WTC11 (cell line): ENCODE results near the gene UCK1. TPM values are rescaled to one million over a fixed set of nuclear protein-coding genes. Genes with fewer than 3 reads are reported as not detected.

Source experiments
- ATAC-seq: fragments of 200-7000 bp; cut with Tn5 transposase; 2 replicates; pipeline ENCODE4 v1.10.0; 2021; ENCODE audit warnings: mild to moderate bottlenecking, moderate library complexity
- CTCF ChIA-PET: fragments of 300-600 bp; sonication (Branson Sonifier 250); formaldehyde crosslinking; loops from one replicate; lab custom pipeline; 2021; ENCODE audit warnings: antibody characterized with exemption; lab: Charles Lee
- POLR2A ChIA-PET: fragments of 350-600 bp; sonication (Branson Sonifier 250); formaldehyde crosslinking; loops from one replicate; lab custom pipeline; 2021; ENCODE audit warnings: antibody characterized with exemption; lab: Charles Lee
- DNase-seq: peaks from one replicate; pipeline ENCODE4 v3.0.0; 2021; ENCODE audit warnings: low spot score
- H3K27ac Mint-ChIP-seq: 2 replicates; pipeline ENCODE4 v1.8.0; 2021; ENCODE audit warnings: mixed read lengths
- H3K27me3 Mint-ChIP-seq: 2 replicates; pipeline ENCODE4 v1.8.0; 2021; ENCODE audit warnings: low read depth, mild to moderate bottlenecking, moderate library complexity, mixed read lengths
- H3K36me3 Mint-ChIP-seq: 2 replicates; pipeline ENCODE4 v1.8.0; 2021; ENCODE audit warnings: mixed read lengths
- H3K4me1 Mint-ChIP-seq: 2 replicates; pipeline ENCODE4 v1.8.0; 2022; ENCODE audit warnings: mixed read lengths
- H3K4me3 Mint-ChIP-seq: 2 replicates; pipeline ENCODE4 v1.8.0; 2021; ENCODE audit warnings: mild to moderate bottlenecking, moderate library complexity, mixed read lengths
- H3K9me3 Mint-ChIP-seq: 2 replicates; pipeline ENCODE4 v1.8.0; 2021; ENCODE audit warnings: mixed read lengths
- ATF1 ChIP-seq: sonication (generic); formaldehyde crosslinking; IDR thresholded peaks from 2 replicates; pipeline ENCODE4 v1.8.1; 2023; ENCODE audit warnings: mild to moderate bottlenecking, moderate library complexity, missing genetic modification reagents
- ATF6 ChIP-seq: sonication (generic); formaldehyde crosslinking; IDR thresholded peaks from 2 replicates; pipeline ENCODE4 v1.8.1; 2023; ENCODE audit warnings: mild to moderate bottlenecking, missing genetic modification reagents
- CREB1 ChIP-seq: sonication (generic); formaldehyde crosslinking; IDR thresholded peaks from 2 replicates; pipeline ENCODE4 v1.8.0; 2023; ENCODE audit warnings: mild to moderate bottlenecking, missing genetic modification reagents
- CREM ChIP-seq: sonication (generic); formaldehyde crosslinking; IDR thresholded peaks from 2 replicates; pipeline ENCODE4 v1.8.1; 2022; ENCODE audit warnings: mild to moderate bottlenecking, missing genetic modification reagents, moderate library complexity
- ELF4 ChIP-seq: sonication (generic); formaldehyde crosslinking; IDR thresholded peaks from 2 replicates; pipeline ENCODE4 v1.8.1; 2022; ENCODE audit warnings: low read depth, mild to moderate bottlenecking, moderate library complexity, missing genetic modification reagents
- ESRRA ChIP-seq: sonication (generic); formaldehyde crosslinking; IDR thresholded peaks from 2 replicates; pipeline ENCODE4 v1.8.1; 2022; ENCODE audit warnings: mild to moderate bottlenecking, missing genetic modification reagents, borderline replicate concordance
- GRHL2 ChIP-seq: fragments of 250-450 bp; sonication (Bioruptor Pico); IDR thresholded peaks from 2 replicates; pipeline ENCODE4 v1.8.0; 2022; ENCODE audit warnings: mild to moderate bottlenecking, moderate library complexity; ENCODE audit not compliant: insufficient replicate concordance, severe bottlenecking
- IRF2 ChIP-seq: sonication (generic); formaldehyde crosslinking; IDR thresholded peaks from 2 replicates; pipeline ENCODE4 v1.8.0; 2022; ENCODE audit warnings: low read depth, missing genetic modification reagents, borderline replicate concordance
- MXD4 ChIP-seq: fragments of 250-450 bp; sonication (Bioruptor Pico); IDR thresholded peaks from 2 replicates; pipeline ENCODE4 v1.8.0; 2021; ENCODE audit warnings: mild to moderate bottlenecking, moderate library complexity, borderline replicate concordance
- OVOL2 ChIP-seq: fragments of 250-450 bp; sonication (Bioruptor Pico); IDR thresholded peaks from 2 replicates; pipeline ENCODE4 v1.9.0; 2021; ENCODE audit warnings: mild to moderate bottlenecking, borderline replicate concordance
- RELA ChIP-seq: sonication (generic); formaldehyde crosslinking; IDR thresholded peaks from 2 replicates; pipeline ENCODE4 v1.8.1; 2022; ENCODE audit warnings: missing genetic modification reagents, mild to moderate bottlenecking, borderline replicate concordance
- TP53 ChIP-seq: sonication (generic); formaldehyde crosslinking; IDR thresholded peaks from 2 replicates; pipeline ENCODE4 v1.8.1; 2023; ENCODE audit warnings: mild to moderate bottlenecking, missing genetic modification reagents
- ZBTB21 ChIP-seq: sonication (generic); formaldehyde crosslinking; IDR thresholded peaks from 2 replicates; pipeline ENCODE4 v1.8.1; 2023; ENCODE audit warnings: mild to moderate bottlenecking, missing genetic modification reagents, borderline replicate concordance
- ZNF396 ChIP-seq: fragments of 250-450 bp; sonication (Bioruptor Pico); IDR thresholded peaks from 2 replicates; pipeline ENCODE4 v1.8.0; 2021; ENCODE audit warnings: mild to moderate bottlenecking, moderate library complexity, borderline replicate concordance
- ZNF423 ChIP-seq: fragments of 250-450 bp; sonication (Bioruptor Pico); IDR thresholded peaks from 2 replicates; pipeline ENCODE4 v2.1.2; 2022; ENCODE audit warnings: mild to moderate bottlenecking, moderate library complexity
- ZNF512 ChIP-seq: sonication (generic); formaldehyde crosslinking; IDR thresholded peaks from 2 replicates; pipeline ENCODE4 v1.8.1; 2022; ENCODE audit warnings: missing genetic modification reagents, borderline replicate concordance
- total RNA-seq: library from RNA; stranded (reverse); gene quantifications from 3 replicates; pipeline ENCODE4 v1.2.3, GENCODE V29; 2021
- TF ChIP-seq, protein P1 (sequence below): fragments of 250-450 bp; sonication (Bioruptor Pico); IDR thresholded peaks from 2 replicates; pipeline ENCODE4 v1.9.0; 2021; ENCODE audit warnings: moderate library complexity, mild to moderate bottlenecking, inconsistent platforms, borderline replicate concordance
- TF ChIP-seq, protein P2 (sequence below): sonication (generic); formaldehyde crosslinking; IDR thresholded peaks from 2 replicates; pipeline ENCODE4 v1.8.0; 2022; ENCODE audit warnings: mild to moderate bottlenecking, missing genetic modification reagents
- TF ChIP-seq, protein P3 (sequence below): sonication (generic); formaldehyde crosslinking; IDR thresholded peaks from 2 replicates; pipeline ENCODE4 v1.8.1; 2023; ENCODE audit warnings: mild to moderate bottlenecking, missing genetic modification reagents
- TF ChIP-seq, protein P4 (sequence below): sonication (generic); formaldehyde crosslinking; IDR thresholded peaks from 2 replicates; pipeline ENCODE4 v1.8.0; 2022; ENCODE audit warnings: mild to moderate bottlenecking, missing genetic modification reagents

UCK1 gene
- total RNA-seq, 1 experiment from 2014 or later: 29.6 TPM

DNA sequence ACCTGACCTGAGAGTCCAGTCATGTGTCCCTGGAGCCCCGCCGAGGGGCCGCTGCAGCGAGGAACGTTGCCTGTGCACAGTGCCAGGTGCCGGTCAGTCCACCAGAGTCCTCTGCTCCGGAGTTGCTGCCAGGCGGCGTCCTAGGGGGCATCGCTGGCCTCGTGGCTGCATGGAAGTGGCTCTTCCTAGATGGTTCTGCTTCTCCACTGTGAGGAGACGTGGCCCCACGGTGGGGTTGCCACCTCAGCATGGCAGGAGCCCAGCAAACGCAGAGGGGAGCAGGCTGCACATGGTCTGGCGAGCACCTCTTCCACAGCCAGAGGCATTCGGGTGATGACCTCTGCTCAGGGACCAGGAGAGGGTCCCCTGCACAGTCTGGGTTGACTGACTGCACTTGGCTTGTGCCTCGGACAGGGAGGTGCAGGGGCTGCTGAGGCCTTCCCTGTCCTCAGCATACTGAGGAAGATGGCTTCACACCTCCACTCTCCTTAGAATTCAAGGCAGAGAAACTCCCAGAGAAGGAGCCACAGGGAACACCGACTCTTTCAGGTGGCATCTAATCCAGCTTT is 54.2 kb downstream of the UCK1 start (continued):
- no peak for TF ChIP-seq ATF6
- TF ChIP-seq ZNF423 (CRISPR knock-in tag): no peak
- no peak for TF ChIP-seq RELA (CRISPR knock-in tag)
- TF ChIP-seq ZNF396 (CRISPR knock-in tag): no peak
- TF ChIP-seq, protein P1, sequence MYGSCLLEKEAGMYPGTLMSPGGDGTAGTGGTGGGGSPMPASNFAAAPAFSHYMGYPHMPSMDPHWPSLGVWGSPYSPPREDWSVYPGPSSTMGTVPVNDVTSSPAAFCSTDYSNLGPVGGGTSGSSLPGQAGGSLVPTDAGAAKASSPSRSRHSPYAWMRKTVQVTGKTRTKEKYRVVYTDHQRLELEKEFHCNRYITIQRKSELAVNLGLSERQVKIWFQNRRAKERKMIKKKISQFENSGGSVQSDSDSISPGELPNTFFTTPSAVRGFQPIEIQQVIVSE: no peak
- no peak for TF ChIP-seq ESRRA (CRISPR knock-in tag)
- TF ChIP-seq CREM (CRISPR knock-in tag): no peak

DNA sequence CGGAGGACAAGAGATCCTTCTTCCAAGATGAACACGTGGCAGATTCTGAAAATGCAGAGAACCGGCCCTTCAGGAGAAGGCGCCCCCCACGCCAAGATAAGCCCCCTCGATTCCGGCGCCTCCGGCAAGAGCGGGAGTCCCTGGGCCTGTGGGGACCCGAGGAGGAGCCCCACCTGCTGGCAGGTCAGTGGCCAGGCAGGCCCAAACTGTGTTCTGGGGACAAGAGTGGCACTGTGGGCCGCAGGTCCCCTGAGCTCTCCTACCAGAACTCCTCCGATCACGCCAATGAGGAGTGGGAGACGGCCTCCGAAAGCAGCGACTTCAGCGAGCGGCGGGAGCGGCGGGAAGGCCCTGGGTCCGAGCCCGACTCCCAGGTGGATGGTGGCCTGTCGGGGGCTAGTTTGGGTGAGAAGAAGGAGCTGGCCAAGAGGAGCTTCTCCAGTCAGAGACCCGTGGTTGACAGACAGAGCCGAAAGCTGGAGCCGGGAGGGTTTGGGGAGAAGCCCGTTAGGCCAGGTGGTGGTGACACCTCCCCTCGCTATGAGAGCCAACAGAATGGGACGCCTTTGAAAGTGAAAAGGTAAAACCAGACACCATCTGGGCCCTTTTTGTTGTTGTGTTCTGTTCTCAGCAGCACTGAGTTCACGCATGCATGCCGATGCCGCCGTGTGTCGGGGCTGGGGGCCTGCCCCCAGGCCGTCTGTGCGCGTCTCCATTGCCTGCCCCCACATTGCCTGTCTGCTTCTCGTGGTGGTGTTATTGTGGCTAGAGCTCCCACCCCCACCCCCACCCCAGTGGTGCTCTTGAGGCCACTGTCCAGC is 54.9 kb downstream of the UCK1 start:
- DNase-seq (peak; percentile 43), ATAC-seq (peak; percentile 55)
- H3K36me3 Mint-ChIP-seq: peaks cover 81% of the 10 kb centered on the region
- H3K9me3 Mint-ChIP-seq: no peaks in the 10 kb centered on the region
- H3K4me3 Mint-ChIP-seq: no peak overlapping the region
- CTCF ChIA-PET: interaction anchor here (0.6 to 2.0 kb wide), 11 partner anchors 11 to 212 kb away, joined by 3 to 7 read pairs (median 4); partner anchors contain the start of gene POMT1
- H3K27ac Mint-ChIP-seq: no peak overlapping the region
- H3K27me3 Mint-ChIP-seq: no peaks in the 10 kb centered on the region; the same call in 1 of the 2 replicates
- POLR2A ChIA-PET: interaction anchor here (0.6 kb wide), 1 partner anchor 79 kb away, joined by 4 read pairs; no protein-coding TSS in a partner anchor
- TF ChIP-seq, protein P2, sequence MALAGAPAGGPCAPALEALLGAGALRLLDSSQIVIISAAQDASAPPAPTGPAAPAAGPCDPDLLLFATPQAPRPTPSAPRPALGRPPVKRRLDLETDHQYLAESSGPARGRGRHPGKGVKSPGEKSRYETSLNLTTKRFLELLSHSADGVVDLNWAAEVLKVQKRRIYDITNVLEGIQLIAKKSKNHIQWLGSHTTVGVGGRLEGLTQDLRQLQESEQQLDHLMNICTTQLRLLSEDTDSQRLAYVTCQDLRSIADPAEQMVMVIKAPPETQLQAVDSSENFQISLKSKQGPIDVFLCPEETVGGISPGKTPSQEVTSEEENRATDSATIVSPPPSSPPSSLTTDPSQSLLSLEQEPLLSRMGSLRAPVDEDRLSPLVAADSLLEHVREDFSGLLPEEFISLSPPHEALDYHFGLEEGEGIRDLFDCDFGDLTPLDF: no peak
- TF ChIP-seq ZNF512 (CRISPR knock-in tag) (no peak), CREB1 (CRISPR knock-in tag) (no peak), IRF2 (no peak), OVOL2 (CRISPR knock-in tag) (no peak), GRHL2 (CRISPR knock-in tag) (no peak), ZNF423 (CRISPR knock-in tag) (no peak), TP53 (CRISPR knock-in tag) (no peak), MXD4 (no peak), ZBTB21 (CRISPR knock-in tag) (no peak), ATF1 (CRISPR knock-in tag) (no peak), ELF4 (no peak)
- TF ChIP-seq, protein P3, sequence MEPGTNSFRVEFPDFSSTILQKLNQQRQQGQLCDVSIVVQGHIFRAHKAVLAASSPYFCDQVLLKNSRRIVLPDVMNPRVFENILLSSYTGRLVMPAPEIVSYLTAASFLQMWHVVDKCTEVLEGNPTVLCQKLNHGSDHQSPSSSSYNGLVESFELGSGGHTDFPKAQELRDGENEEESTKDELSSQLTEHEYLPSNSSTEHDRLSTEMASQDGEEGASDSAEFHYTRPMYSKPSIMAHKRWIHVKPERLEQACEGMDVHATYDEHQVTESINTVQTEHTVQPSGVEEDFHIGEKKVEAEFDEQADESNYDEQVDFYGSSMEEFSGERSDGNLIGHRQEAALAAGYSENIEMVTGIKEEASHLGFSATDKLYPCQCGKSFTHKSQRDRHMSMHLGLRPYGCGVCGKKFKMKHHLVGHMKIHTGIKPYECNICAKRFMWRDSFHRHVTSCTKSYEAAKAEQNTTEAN (CRISPR knock-in tag): no peak
- TF ChIP-seq, protein P4, sequence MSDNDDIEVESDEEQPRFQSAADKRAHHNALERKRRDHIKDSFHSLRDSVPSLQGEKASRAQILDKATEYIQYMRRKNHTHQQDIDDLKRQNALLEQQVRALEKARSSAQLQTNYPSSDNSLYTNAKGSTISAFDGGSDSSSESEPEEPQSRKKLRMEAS (CRISPR knock-in tag): no peak
- no peaks in the 10 kb centered on the region for H3K4me1 Mint-ChIP-seq
